GM10248 (cell line): Measurements from ENCODE around the gene RIPPLY1.
A peak's percentile ranks its signal among the peaks of the same experiment; 100 is the strongest.

ENCODE experiments used
- CTCF ChIA-PET: fragments of 300-600 bp; sonication (Branson Sonifier 250); formaldehyde crosslinking; extraction: SDS; loops from one replicate; lab custom pipeline; 2021; ENCODE audit warnings: antibody characterized with exemption; lab: Yijun Ruan, JAX
- POLR2A ChIA-PET: fragments of 350-650 bp; sonication (Branson Sonifier 250); formaldehyde crosslinking; extraction: SDS; loops from one replicate; lab custom pipeline; 2020; ENCODE audit warnings: antibody characterized with exemption; lab: Yijun Ruan, JAX
- DNase-seq: peaks from one replicate; pipeline ENCODE4 v3.0.0; 2012; ENCODE audit errors: extremely low spot score
- CTCF ChIP-seq: IDR thresholded peaks from 2 replicates; pipeline ENCODE4 v1.5.1; 2012; ENCODE audit warnings: mild to moderate bottlenecking, low read depth; ENCODE audit errors: extremely low read depth, missing control alignments, control extremely low read depth

Gene RIPPLY1

GRCh38 chrX:106898462-106898861, 4.7 kb downstream of the RIPPLY1 start:
- ChIA-PET CTCF (interaction anchor here (0.9 to 1.4 kb wide), 8 partner anchors 10 to 879 kb away, joined by 3 to 5 read pairs (median 3); partner anchors contain the start of gene NCBP2L), POLR2A (no interaction called here)
- DNase-seq = peak; percentile 43
- TF ChIP-seq CTCF = peak; percentile 26

GRCh38 chrX:106897259-106897658, 5.9 kb downstream of the RIPPLY1 start:
- DNase-seq = no peak
- ChIA-PET POLR2A (no interaction called here), CTCF (interaction anchor here (1.0 to 1.1 kb wide), 2 partner anchors 14 to 58 kb away, joined by 3 to 4 read pairs; no protein-coding TSS in a partner anchor)
- TF ChIP-seq CTCF = no peak

- ChIA-PET POLR2A (no interaction called here), CTCF (interaction anchor here (1.0 to 1.9 kb wide), 7 partner anchors 8 to 104 kb away, joined by 3 to 9 read pairs (median 4); partner anchors contain the start of gene RIPPLY1)
- no peak for DNase-seq
- TF ChIP-seq CTCF = no peak
Measured at GRCh38 chrX:106894978-106895452, 8.1 kb downstream of the RIPPLY1 start.

- ChIA-PET CTCF (interaction anchor here (0.8 to 1.9 kb wide), 11 partner anchors 9 to 884 kb away, joined by 3 to 9 read pairs (median 3); partner anchors contain the start of gene RIPPLY1), POLR2A (no interaction called here)
- DNase-seq = peak; percentile 34
- TF ChIP-seq CTCF = peak; percentile 60
Measured at GRCh38 chrX:106894392-106894909, 8.7 kb downstream of the RIPPLY1 start.

- POLR2A ChIA-PET = no interaction called here
- CTCF ChIA-PET = interaction anchor here (1.8 kb wide), 1 partner anchor 28 kb away, joined by 3 read pairs; no protein-coding TSS in a partner anchor
- no peak for DNase-seq
- TF ChIP-seq CTCF = no peak
Measured at GRCh38 chrX:106891762-106892460, 11.2 kb downstream of the RIPPLY1 start.

GRCh38 chrX:106889468-106889867, 13.7 kb downstream of the RIPPLY1 start:
- POLR2A ChIA-PET = no interaction called here
- no peak for TF ChIP-seq CTCF
- CTCF ChIA-PET = no interaction called here
- DNase-seq = no peak
